SK-N-MC (cell line): ENCODE data around the gene TMSB10.
"Not testable (repeated sequence)": the region's sequence is repeated elsewhere in the genome, so short reads cannot be mapped to it uniquely, and the experiment has no call there.

ENCODE experiments used
- DNase-seq: peaks from one replicate; pipeline ENCODE4 v3.0.0-alpha.2; 2011; ENCODE audit warnings: low read depth, low spot score
- H3K27ac ChIP-seq: fragments of 200-600 bp; sonication (generic); 2 replicates; pipeline ENCODE4 v1.5.1; 2016; ENCODE audit warnings: mixed run types
- H3K36me3 ChIP-seq: fragments of 200-600 bp; sonication (generic); 2 replicates; pipeline ENCODE4 v1.6.1; 2017; ENCODE audit warnings: antibody characterized with exemption, low read length, mixed read lengths; ENCODE audit not compliant: insufficient read depth
- H3K4me3 ChIP-seq: fragments of 200-600 bp; sonication (generic); 2 replicates; pipeline ENCODE4 v1.5.1; 2016
- H3K9ac ChIP-seq: fragments of 200-600 bp; sonication (generic); 2 replicates; pipeline ENCODE4 v1.8.0; 2017; ENCODE audit warnings: mixed run types, mixed read lengths; ENCODE audit not compliant: insufficient read length
- H3K9me3 ChIP-seq: fragments of 200-600 bp; sonication (generic); 2 replicates; pipeline ENCODE4 v1.6.1; 2017; ENCODE audit warnings: low read depth, mild to moderate bottlenecking, antibody characterized with exemption, low read length, moderate library complexity, mixed read lengths
- EZH2 ChIP-seq: fragments of 200-600 bp; sonication (generic); IDR thresholded peaks from one replicate; pipeline ENCODE4 v1.6.1; 2017; ENCODE audit warnings: antibody characterized with exemption
- FOXP2 ChIP-seq: optimal IDR thresholded peaks from 2 replicates; pipeline ENCODE3; 2011; ENCODE audit warnings: mild to moderate bottlenecking, moderate library complexity; ENCODE audit not compliant: insufficient read depth; ENCODE audit errors: extremely low read length, control extremely low read depth
- POLR2AphosphoS5 ChIP-seq: IDR thresholded peaks from 2 replicates; pipeline ENCODE4 v1.6.1; 2012; ENCODE audit warnings: mild to moderate bottlenecking, low read depth, low read length, borderline replicate concordance

Gene TMSB10

GRCh38 chr2:84865181-84865783 lies 40.2 kb upstream of the TMSB10 start:
- TF ChIP-seq EZH2: no peak
- no peak for TF ChIP-seq POLR2AphosphoS5
- TF ChIP-seq FOXP2: no peak
- Histone ChIP-seq H3K9me3 (no peaks in the 10 kb centered on the region), H3K36me3 (no peaks in the 10 kb centered on the region), H3K4me3 (no peak overlapping the region), H3K9ac (no peak overlapping the region), H3K27ac (no peak overlapping the region)
- DNase-seq: no peak

GRCh38 chr2:84866122-84866521 lies 39.3 kb upstream of the TMSB10 start:
- no peaks in the 10 kb centered on the region for H3K9me3 ChIP-seq
- TF ChIP-seq POLR2AphosphoS5: no peak
- TF ChIP-seq FOXP2: no peak
- TF ChIP-seq EZH2: no peak
- no peaks in the 10 kb centered on the region for H3K36me3 ChIP-seq
- H3K9ac ChIP-seq: no peak overlapping the region
- H3K27ac ChIP-seq: no peak overlapping the region
- H3K4me3 ChIP-seq: no peak overlapping the region
- no peak for DNase-seq

GRCh38 chr2:84868327-84868726 lies 37.1 kb upstream of the TMSB10 start:
- not testable (repeated sequence) for H3K36me3 ChIP-seq, H3K9me3 ChIP-seq, H3K9ac ChIP-seq, H3K4me3 ChIP-seq, H3K27ac ChIP-seq, DNase-seq

GRCh38 chr2:84870306-84870705 lies 35.1 kb upstream of the TMSB10 start:
- no peaks in the 10 kb centered on the region for H3K9me3 ChIP-seq
- no peak for DNase-seq

GRCh38 chr2:84872691-84873090 lies 32.8 kb upstream of the TMSB10 start:
- not testable (repeated sequence) for H3K9me3 ChIP-seq, H3K27ac ChIP-seq, H3K36me3 ChIP-seq, H3K9ac ChIP-seq, DNase-seq, H3K4me3 ChIP-seq

More at GRCh38 chr2:84870306-84870705, 35.1 kb upstream of the TMSB10 start:
- no peak for TF ChIP-seq POLR2AphosphoS5
- no peak for TF ChIP-seq EZH2
- TF ChIP-seq FOXP2: no peak
- Histone ChIP-seq H3K36me3 (no peaks in the 10 kb centered on the region), H3K9ac (no peak overlapping the region), H3K4me3 (no peak overlapping the region), H3K27ac (no peak overlapping the region)

GRCh38 chr2:84873350-84873749 lies 32.1 kb upstream of the TMSB10 start:
- no peaks in the 10 kb centered on the region for H3K36me3 ChIP-seq
- no peak for DNase-seq
- H3K27ac ChIP-seq: no peak overlapping the region
- H3K4me3 ChIP-seq: no peak overlapping the region
- H3K9ac ChIP-seq: no peak overlapping the region
- no peaks in the 10 kb centered on the region for H3K9me3 ChIP-seq
- TF ChIP-seq FOXP2 (no peak), POLR2AphosphoS5 (no peak), EZH2 (no peak)

- DNase-seq: no peak
- Histone ChIP-seq H3K9ac (no peak overlapping the region), H3K27ac (no peak overlapping the region), H3K4me3 (no peak overlapping the region), H3K36me3 (no peaks in the 10 kb centered on the region), H3K9me3 (no peaks in the 10 kb centered on the region)
- TF ChIP-seq EZH2 (no peak), FOXP2 (no peak), POLR2AphosphoS5 (no peak)
These were observed 30.9 kb upstream of the TMSB10 start for GRCh38 chr2:84874381-84875212.

- no peak for DNase-seq
These were observed 30.3 kb upstream of the TMSB10 start for GRCh38 chr2:84875213-84875560.

GRCh38 chr2:84875619-84876018 lies 29.8 kb upstream of the TMSB10 start:
- DNase-seq, H3K4me3 ChIP-seq, H3K27ac ChIP-seq, H3K36me3 ChIP-seq, H3K9ac ChIP-seq, H3K9me3 ChIP-seq: not testable (repeated sequence)

More at GRCh38 chr2:84875213-84875560, 30.3 kb upstream of the TMSB10 start:
- Histone ChIP-seq H3K9me3 (no peaks in the 10 kb centered on the region), H3K27ac (no peak overlapping the region), H3K9ac (no peak overlapping the region), H3K4me3 (no peak overlapping the region), H3K36me3 (no peaks in the 10 kb centered on the region)
- TF ChIP-seq EZH2: no peak
- no peak for TF ChIP-seq POLR2AphosphoS5
- TF ChIP-seq FOXP2: no peak
